Stimulated activated CD8-positive, alpha-beta memory T cell treated with anti-CD3 and anti-CD28 coated beads, Interleukin-15, amount 100 ng/mL, for 1 hour (primary cell): ENCODE measurements around the gene LRRC37A3.
"Not testable (repeated sequence)": the region's sequence is repeated elsewhere in the genome, so short reads cannot be mapped to it uniquely, and the experiment has no call there.

Source experiments
- DNase-seq: peaks from one replicate; pipeline ENCODE4 v3.0.0-alpha.2; 2020; ENCODE audit warnings: low read depth

LRRC37A3 gene

GRCh38 chr17:64926430-64926829 lies 7.2 kb upstream of the LRRC37A3 start:
- not testable (repeated sequence) for DNase-seq

- not testable (repeated sequence) for DNase-seq
Observed at GRCh38 chr17:64925244-64925643, 6.0 kb upstream of the LRRC37A3 start.

DNA sequence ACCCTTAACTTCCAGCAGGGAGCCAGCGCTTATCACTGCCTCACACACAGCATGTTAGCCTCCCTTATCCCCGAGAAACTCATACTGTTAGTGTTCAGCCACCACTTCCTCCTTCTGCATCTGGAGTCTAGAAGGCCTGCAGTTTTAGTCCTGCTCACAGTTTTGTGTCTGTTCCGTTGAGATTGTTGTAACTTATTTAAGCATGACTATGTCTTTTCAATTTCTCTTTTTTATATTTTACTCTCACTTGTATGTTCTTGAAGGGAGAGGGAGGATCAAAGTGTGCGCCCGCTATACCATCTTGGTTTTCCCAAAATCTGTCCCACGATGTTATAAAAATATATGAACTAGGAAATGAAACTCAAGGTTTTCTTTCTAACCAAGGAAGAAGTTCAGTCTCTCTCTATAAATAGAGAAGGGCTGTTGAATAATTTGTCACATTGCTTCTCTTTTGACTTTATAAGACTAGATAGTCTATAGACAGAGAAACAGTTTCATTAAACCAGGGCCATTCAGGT lies 3.8 kb upstream of the LRRC37A3 start:
- not testable (repeated sequence) for DNase-seq

GRCh38 chr17:64920419-64921172 lies 1.3 kb upstream of the LRRC37A3 start:
- DNase-seq: no peak

DNA sequence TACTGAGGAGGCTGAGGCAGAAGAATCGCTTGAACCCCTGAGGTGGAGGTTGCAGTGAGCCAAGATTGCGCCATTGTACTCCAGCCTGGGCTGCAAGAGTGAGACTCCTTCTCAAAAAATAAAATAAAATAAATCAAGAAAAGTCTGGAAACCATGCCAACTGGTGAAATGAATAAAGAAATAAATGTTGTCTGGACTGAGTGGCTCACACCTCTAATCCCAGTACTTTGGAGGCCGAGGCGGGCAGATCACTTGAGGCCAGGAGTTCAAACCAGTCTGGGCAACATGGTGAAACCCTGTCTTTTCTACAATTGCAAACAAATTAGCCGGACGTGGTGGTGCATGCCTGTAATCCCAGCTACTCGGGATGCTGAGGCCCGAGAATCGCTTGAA lies 744 bp upstream of the LRRC37A3 start:
- DNase-seq: no peak

DNA sequence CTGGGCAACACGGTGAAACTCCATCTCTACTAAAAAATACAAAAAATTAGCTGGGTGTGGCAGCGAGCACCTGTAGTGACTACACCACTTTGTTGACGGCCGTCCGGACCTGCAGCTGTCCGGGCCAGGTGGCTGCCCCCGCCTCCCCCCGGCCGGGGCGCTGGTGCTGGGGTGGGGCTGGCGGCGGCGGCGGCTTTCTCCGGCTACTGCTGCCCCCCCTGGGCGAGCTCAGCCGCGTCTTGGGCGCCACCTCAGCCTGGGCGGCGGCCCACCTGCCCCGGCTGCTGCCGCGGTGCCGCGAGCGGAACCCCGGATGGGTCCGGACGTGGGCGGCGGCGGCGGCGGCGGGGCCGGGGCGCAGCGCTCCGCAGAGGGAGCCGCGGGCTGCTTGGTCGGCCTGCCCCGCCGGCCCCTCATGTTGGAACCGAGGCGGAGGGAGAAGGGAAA lies 413 bp downstream of the LRRC37A3 start:
- not testable (repeated sequence) for DNase-seq

DNA sequence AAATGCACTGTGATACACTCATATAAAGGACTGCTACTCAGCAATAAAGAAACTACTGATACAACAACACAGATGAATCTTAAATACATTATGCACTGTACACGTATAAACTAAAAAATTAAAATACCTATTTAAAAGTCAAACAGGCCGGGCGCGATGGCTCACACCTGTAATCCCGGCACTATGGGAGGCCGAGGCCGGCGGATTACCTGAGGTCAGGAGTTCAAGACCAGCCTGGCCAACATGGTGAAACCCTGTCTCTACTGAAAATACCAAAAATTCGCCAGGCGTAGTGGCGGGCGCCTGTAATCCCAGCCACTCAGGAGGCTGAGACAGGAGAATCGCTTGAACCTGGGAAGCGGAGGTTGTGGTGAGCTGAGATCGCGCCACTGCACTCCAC lies 1.7 kb downstream of the LRRC37A3 start:
- DNase-seq: not testable (repeated sequence)

DNA sequence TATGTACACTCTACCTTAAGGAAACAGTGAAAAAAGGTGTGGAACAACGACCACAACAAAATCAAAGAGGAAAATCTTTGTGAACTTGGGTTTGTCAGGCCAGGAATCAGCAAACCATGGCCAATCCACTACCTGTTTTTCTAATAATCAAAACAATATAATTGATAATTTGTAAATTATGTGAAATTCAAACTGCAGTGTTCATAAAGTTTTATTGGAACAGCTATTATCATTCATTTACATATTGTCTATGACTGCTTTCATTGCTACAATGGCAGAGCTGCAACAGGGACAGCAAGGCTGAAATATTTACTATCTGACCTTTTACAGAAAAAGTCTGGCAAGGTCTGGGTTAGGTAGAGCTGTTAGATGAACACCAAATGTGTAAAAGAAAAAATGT lies 4.0 kb downstream of the LRRC37A3 start:
- not testable (repeated sequence) for DNase-seq

- not testable (repeated sequence) for DNase-seq
Observed at GRCh38 chr17:64910191-64910514, 9.1 kb downstream of the LRRC37A3 start.

DNA sequence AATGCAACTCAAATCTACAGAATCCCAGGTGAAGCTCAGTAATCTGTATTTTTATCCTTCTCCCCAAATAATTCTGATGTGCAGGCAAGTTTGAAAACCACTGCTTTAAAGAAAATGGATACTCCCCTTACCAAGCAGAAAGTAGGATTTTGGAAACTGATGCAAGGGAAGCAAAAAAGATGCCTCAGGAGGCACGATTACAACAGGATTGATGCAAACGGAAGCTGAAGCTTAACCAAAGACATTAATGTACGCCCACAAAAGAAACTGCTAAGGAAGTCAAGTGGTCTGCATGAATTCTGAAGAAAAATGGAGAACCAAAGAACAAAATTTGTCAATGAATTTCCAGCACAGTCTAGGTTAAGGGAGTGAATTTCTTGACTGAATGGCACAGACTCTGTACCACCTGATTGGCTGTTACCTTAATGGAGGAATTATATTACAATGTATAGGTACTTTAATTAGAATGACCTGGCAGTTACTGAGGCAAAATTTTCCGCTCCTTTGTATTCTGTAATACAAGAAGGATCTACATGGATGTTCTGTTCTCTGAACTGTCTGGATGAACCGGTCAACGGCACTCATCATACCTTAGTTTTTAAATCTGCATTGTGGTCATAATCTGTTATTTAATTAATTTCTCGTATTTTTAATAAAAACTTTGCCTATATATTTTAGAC lies 9.6 kb downstream of the LRRC37A3 start:
- DNase-seq: not testable (repeated sequence)

DNA sequence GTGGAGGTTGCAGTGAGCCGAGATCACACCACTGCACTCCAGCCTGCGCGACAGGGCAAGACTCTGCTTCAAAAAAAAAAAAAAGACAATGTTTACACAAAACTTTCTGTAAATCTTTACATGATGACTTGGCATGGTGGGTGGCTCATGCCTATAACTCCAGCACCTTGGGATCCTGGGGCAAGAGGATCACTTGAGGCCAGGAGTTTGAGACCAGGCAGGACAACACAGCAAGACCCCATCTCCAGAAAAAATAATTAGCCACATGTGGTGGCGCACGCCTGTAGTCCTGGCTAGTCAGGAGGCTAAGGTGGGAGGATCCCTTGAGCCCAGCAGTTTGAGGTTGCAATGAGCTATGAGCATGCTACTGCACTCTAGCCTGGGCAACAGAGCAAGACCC lies 15.2 kb downstream of the LRRC37A3 start:
- DNase-seq: not testable (repeated sequence)

DNA sequence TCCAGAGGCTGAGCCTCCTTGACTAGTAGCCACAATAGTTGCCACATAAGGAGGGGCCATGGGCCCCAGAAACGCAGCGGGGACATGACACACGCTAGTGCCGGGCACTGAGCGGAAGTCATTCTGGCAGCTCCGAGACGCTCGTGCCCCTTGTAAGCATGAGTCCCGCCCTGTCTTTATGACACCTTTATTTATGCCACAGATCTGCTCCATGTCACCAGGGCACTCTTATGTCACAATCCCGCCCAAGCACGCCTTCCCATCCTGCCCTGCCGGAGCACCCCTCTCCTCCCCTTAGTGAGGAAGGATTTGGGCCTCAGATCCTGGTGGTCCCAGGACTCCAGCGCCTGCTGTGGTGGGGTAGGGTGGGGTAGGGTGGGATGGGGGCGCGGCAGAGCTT lies 22.1 kb downstream of the LRRC37A3 start:
- not testable (repeated sequence) for DNase-seq

DNA sequence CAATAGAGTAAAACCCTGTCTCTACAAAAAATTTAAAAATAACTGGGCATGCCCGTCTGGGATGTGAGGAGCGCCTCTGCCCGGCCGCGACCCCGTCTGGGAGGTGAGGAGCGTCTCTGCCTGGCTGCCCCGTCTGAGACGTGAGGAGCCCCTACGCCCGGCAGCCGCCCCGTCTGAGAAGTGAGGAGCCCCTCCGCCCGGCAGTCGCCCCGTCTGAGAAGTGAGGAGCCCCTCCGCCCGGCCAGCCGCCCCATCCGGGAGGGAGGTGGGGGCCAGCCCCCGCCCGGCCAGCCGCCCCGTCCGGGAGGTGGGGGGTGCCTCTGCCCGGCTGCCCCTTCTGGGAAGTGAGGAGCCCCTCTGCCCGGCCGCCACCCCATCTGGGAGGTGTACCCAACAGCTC lies 45.1 kb downstream of the LRRC37A3 start:
- DNase-seq: not testable (repeated sequence)

DNA sequence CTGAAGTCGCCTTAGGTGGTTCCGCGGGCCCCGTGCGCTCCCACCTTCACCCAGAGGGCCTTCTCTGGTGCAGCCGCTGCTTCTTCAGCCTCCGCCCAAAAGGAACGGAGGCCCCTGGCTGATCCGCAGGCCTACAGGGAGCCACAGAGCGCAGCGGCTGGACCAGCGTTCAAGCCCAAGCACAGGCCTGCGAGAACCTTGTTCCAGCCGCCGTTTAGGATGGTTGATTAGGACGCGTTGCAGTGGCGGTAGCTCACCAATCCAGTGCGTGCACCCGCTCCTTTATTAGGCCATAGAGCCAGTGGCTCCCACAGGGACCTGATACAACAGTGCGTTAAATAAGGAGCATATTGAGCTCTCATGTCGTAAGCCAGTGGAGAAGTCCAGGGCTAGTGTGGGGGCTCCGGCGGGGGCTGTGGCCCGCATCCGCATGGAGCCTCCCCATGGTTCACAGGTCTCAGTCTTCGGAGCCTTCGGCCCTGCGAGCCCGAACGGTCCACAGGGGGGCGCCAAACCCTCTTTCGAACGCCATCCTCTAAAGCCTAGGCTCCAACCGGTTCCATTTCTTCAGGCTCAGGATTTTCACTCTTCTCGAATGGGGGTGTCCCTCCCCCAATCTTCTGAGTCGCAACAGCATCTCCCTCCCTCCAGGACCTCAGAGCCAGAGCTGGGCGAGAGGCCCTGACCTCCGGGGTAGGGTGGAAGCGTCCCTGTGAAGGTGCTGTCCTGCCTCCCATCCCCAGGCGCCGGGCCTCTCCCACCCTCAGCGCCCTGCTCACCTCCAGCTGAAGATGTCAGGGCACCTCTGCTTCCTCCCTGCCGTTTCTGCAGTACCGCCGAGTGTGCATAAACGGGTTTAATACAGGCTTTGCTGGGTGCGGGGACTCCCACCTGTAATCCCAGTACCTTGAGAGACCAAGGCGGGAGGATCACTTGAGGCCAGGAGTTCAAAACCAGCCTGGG lies 71.5 kb downstream of the LRRC37A3 start:
- peak; percentile 70 for DNase-seq

DNA sequence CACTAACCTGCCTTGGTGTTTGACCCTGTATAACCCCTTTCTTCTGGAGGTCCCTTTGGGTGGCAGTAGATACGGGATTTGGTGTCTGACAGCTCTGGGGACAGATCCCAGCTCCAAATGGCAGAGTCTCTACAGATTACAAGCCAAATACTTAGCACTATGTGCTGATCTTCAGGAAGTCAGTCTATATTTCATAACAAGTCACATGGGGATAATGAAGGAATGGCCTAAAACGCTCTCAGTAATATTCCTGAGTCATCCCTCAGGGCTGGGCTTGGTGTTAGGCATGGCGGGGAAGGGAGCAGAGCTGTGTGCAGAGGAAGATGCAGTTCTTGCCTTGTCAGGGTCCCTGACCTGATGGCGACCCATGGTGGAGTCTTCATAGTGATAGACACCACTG lies 72.4 kb downstream of the LRRC37A3 start:
- DNase-seq: not testable (repeated sequence)

DNA sequence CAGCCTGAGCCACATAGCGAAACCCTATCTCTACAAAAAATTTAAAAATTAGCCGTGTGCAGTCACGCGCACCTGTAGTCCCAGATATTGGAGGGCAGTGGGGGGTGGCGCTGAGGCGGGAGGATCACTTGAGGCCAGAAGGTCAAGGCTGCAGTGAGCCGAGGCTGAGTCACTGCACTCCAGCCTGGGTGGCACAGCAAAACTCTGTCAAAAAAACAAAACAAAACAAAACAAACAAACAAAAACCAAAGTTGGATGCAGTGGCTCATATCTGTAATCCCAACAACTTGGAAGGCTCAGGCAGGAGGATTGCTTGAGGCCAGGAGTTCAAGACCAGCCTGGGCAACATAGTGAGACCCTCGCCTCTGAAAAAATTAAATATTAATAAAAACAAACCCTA lies 75.4 kb downstream of the LRRC37A3 start:
- DNase-seq: not testable (repeated sequence)

DNA sequence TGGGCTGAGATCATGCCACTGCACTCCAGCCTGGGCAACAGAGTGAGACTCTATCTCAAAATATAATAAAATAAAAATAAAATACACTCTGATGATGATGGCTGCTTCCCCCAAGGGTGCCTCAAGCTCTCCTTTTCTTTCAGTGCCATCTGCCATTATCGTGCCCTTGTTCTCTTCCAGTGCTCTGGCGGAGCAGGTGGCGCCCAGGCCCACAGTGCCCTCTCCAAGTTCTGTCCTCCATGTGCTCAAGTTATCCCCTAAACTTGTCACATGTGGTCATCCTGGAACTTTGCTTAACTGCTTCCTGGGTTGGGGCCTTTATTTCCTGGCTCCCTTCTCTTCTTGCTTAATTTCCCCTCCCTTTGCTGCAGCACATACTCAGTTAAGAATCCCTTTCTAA lies 76.4 kb downstream of the LRRC37A3 start:
- DNase-seq: not testable (repeated sequence)

DNA sequence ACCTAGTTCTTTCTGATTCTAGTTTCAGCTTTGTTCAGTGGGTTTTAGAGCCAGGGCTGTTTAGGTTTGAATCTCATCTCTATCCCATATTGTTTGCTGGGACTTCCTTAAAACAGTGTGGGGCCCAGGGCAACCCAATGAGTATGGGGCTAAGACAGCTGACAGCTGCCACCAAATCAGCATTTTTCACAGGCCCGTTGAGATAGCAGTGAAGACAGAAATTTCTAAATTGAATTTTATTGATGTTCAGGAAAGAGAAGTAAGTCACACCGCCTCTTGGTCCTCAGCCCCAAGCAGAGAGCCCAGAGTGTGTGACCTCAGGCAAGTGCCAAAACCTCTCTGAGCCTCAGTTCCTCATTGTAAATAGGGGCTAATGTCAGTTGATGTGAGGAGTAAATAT lies 78.3 kb downstream of the LRRC37A3 start:
- not testable (repeated sequence) for DNase-seq

DNA sequence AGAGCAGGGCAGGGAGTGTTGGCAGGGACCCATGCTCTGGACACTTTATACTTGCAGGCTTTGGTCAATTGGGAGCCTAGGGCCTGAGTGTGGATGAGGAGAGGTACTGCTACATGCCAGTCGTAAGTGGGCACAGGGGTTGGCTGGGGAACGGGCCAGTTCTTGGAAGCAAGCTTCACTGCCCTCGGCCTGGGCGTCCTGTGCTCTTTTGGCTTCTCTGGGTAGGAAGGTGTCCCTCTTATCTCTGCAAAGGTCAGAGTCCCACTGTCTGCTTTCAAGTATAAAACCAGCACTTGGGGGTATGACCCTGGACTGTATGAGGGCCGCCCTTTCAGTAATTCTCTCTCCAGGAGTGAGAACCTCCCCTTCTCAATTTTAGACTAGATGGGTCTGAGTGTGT lies 80.8 kb downstream of the LRRC37A3 start:
- DNase-seq: not testable (repeated sequence)

DNA sequence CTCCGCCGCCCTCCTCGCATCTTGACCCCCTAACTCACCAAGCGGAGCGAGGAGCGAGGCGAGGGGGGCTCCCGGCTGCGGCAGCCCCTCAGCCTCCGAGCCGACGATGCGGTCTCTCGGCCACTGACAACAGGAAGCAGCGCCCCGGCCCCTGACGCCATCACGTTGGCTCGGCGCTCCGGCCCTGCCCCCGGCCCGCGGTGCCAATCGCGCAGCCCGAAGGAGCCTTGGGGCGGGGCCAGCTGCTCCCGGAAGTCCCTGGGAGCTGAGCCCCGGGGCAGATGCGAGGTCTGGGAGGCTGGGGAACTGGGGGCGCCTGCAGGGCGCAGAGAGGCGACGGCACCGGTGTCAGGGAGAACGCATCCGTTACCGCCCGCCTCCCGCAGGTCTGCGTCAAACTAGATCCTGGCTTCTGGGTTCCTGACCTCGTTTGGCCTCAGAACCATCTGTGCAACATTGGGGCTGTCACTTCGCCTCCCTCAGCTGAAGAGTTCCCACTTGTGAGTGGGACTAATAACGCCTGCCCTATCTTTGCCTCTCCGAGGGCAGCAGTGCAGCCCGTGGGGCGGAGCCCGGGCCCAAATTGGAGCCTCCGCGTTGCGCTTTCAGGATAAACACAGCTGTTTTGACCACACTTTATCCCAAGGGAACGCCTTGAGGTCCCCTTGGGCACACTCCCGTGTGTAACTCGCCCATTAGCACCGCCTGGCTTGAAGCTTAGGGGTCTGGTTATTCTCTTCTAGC lies 82.1 kb downstream of the LRRC37A3 start:
- peak; percentile 54 for DNase-seq

GRCh38 chr17:64836623-64837017 lies 82.7 kb downstream of the LRRC37A3 start:
- DNase-seq: not testable (repeated sequence)
